Measurements from ENCODE around the gene HK2.

- TF ChIP-seq, protein P1, sequence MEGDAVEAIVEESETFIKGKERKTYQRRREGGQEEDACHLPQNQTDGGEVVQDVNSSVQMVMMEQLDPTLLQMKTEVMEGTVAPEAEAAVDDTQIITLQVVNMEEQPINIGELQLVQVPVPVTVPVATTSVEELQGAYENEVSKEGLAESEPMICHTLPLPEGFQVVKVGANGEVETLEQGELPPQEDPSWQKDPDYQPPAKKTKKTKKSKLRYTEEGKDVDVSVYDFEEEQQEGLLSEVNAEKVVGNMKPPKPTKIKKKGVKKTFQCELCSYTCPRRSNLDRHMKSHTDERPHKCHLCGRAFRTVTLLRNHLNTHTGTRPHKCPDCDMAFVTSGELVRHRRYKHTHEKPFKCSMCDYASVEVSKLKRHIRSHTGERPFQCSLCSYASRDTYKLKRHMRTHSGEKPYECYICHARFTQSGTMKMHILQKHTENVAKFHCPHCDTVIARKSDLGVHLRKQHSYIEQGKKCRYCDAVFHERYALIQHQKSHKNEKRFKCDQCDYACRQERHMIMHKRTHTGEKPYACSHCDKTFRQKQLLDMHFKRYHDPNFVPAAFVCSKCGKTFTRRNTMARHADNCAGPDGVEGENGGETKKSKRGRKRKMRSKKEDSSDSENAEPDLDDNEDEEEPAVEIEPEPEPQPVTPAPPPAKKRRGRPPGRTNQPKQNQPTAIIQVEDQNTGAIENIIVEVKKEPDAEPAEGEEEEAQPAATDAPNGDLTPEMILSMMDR (conservative IDR thresholded peaks at IDR 0.05; ENCODE audit: low read length) = no peak
- no peak for TF ChIP-seq EZH2phosphoT487 (IDR thresholded peaks at IDR 0.05; ENCODE audit: borderline replicate concordance)
These were observed 12.1 kb downstream of the HK2 start for GRCh38 chr2:74845991-74846390.

Measured in Loucy (cell line).